PC-3 (cell line): ENCODE results near the gene SFMBT2. TPM values are rescaled to one million over a fixed set of nuclear protein-coding genes. Genes with fewer than 3 reads are reported as not detected.

Experiments
- ATAC-seq: fragments of 200-7000 bp; cut with Tn5 transposase; 2 replicates; pipeline ENCODE4 v1.9.1; 2020; ENCODE audit warnings: mild to moderate bottlenecking, moderate library complexity
- BruUV-seq: library from RNA; stranded (reverse); fragments of 400-500 nt; replicated peaks from 2 replicates; lab custom pipeline; 2021; lab: Mats Ljungman, UMichigan
- CTCF ChIA-PET: fragments of 300-600 bp; sonication (Branson Sonifier 250); formaldehyde crosslinking; loops from one replicate; lab custom pipeline; 2022; ENCODE audit warnings: antibody characterized with exemption; lab: Charles Lee
- POLR2A ChIA-PET: fragments of 300-600 bp; sonication (Branson Sonifier 250); formaldehyde crosslinking; loops from one replicate; lab custom pipeline; 2022; ENCODE audit warnings: antibody characterized with exemption; ENCODE audit not compliant: unreplicated experiment; lab: Charles Lee
- DNase-seq: peaks from one replicate; pipeline ENCODE4 v3.0.0-alpha.2; 2015
- H2AFZ ChIP-seq: fragments of 300-600 bp; sonication (generic); 2 replicates; pipeline ENCODE4 v1.6.0; 2016; ENCODE audit warnings: antibody characterized with exemption, low read length
- H3F3A ChIP-seq: fragments of 300-600 bp; sonication (generic); one replicate; pipeline ENCODE4 v1.6.0; 2017; ENCODE audit warnings: antibody characterized with exemption, low read length, control low read depth, mild to moderate bottlenecking; ENCODE audit not compliant: unreplicated experiment
- H3K27ac ChIP-seq: fragments of 300-600 bp; sonication (generic); 2 replicates; pipeline ENCODE4 v1.5.1; 2016; ENCODE audit warnings: mild to moderate bottlenecking, low read length
- H3K27me3 ChIP-seq: fragments of 300-600 bp; sonication (generic); 2 replicates; pipeline ENCODE4 v1.6.1; 2016; ENCODE audit warnings: low read length, mixed read lengths
- H3K36me3 ChIP-seq: fragments of 300-600 bp; sonication (generic); 2 replicates; pipeline ENCODE4 v1.6.1; 2016; ENCODE audit warnings: low read depth, mixed run types, low read length, mixed read lengths
- H3K4me1 ChIP-seq: fragments of 300-600 bp; sonication (generic); 2 replicates; pipeline ENCODE4 v1.5.1; 2016; ENCODE audit warnings: low read length; ENCODE audit not compliant: insufficient read depth
- H3K4me2 ChIP-seq: fragments of 300-600 bp; sonication (generic); 2 replicates; pipeline ENCODE4 v1.6.0; 2016; ENCODE audit warnings: low read length
- H3K4me3 ChIP-seq: fragments of 300-600 bp; sonication (generic); 2 replicates; pipeline ENCODE4 v1.5.1; 2016; ENCODE audit warnings: mild to moderate bottlenecking, low read length, mixed read lengths
- H3K79me2 ChIP-seq: fragments of 300-600 bp; sonication (generic); 2 replicates; pipeline ENCODE4 v1.6.1; 2017; ENCODE audit warnings: low read length, mixed read lengths
- H3K9ac ChIP-seq: fragments of 300-600 bp; sonication (generic); 2 replicates; pipeline ENCODE4 v1.6.0; 2016; ENCODE audit warnings: mild to moderate bottlenecking, low read length
- H3K9me2 ChIP-seq: fragments of 300-600 bp; sonication (generic); replicated peaks from 2 replicates; pipeline ENCODE4 v1.6.1; 2016; ENCODE audit warnings: mixed run types, low read length, mixed read lengths
- H3K9me3 ChIP-seq: fragments of 300-600 bp; sonication (generic); 2 replicates; pipeline ENCODE4 v1.6.1; 2016; ENCODE audit warnings: low read length, mixed read lengths
- H4K20me1 ChIP-seq: fragments of 300-600 bp; sonication (generic); 2 replicates; pipeline ENCODE4 v1.6.1; 2016; ENCODE audit warnings: low read length, mixed read lengths
- EZH2 ChIP-seq: fragments of 300-600 bp; sonication (generic); IDR thresholded peaks from one replicate; pipeline ENCODE4 v1.6.1; 2017; ENCODE audit warnings: antibody characterized with exemption, mild to moderate bottlenecking, low read length; ENCODE audit not compliant: unreplicated experiment
- EZH2phosphoT487 ChIP-seq: fragments of 300-600 bp; sonication (generic); IDR thresholded peaks from 2 replicates; pipeline ENCODE4 v1.6.1; 2018; ENCODE audit warnings: mild to moderate bottlenecking, antibody characterized with exemption, low read length, borderline replicate concordance
- intact Hi-C: fragments of 100-400 bp; cut with micrococcal nuclease; formaldehyde crosslinking; loops from 2 replicates; pipeline ENCODE4 v1.9.0; 2023
- total RNA-seq: library from RNA; depleted of rRNA; stranded (reverse); fragments of >200 nt; gene quantifications from 2 replicates; pipeline ENCODE4 v1.2.3, GENCODE V29; 2014
- TF ChIP-seq, protein P1 (sequence below): fragments of 300-600 bp; sonication (generic); conservative IDR thresholded peaks from 2 replicates; pipeline ENCODE4 v1.5.1; 2017; ENCODE audit warnings: antibody characterized with exemption, low read depth, mild to moderate bottlenecking, low read length

The SFMBT2 gene
- total RNA-seq, 1 experiment from 2014 or later: 1.9 TPM

DNA sequence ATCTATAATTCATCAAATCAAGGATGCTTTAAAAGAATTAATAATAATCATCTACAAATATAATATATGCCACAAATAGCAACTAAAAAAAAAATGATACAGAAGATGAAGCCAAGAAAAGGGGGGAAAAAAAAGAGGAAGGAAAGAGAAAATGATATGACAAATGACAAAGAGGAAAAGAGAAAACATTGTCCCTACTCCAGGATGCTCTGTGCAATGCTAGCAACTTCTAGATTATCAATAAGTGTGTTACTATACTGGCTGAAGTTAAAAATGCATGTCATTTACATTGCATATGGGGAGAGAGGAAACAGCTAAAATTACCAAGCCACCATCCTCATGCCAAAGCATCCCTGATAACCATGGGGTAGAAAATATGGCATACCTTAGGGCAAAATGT, 104.2 kb downstream of the SFMBT2 start:
- Histone ChIP-seq H3K4me1 (peaks cover 17% of the 10 kb centered on the region), H3K27ac (no peak overlapping the region), H3K4me3 (no peak overlapping the region), H3K36me3 (no peaks in the 10 kb centered on the region), H3K9me2 (no peaks in the 10 kb centered on the region), H3K79me2 (no peaks in the 10 kb centered on the region), H3K27me3 (no peaks in the 10 kb centered on the region), H3F3A (no peaks in the 10 kb centered on the region), H4K20me1 (no peaks in the 10 kb centered on the region), H2AFZ (no peak overlapping the region), H3K4me2 (no peak overlapping the region), H3K9ac (no peak overlapping the region), H3K9me3 (0 out of 2 replicates have a peak, but pooled peaks cover 6% of the 10 kb centered on the region)
- POLR2A ChIA-PET: no interaction called here
- no peak for ATAC-seq
- CTCF ChIA-PET: no interaction called here
- TF ChIP-seq, protein P1, sequence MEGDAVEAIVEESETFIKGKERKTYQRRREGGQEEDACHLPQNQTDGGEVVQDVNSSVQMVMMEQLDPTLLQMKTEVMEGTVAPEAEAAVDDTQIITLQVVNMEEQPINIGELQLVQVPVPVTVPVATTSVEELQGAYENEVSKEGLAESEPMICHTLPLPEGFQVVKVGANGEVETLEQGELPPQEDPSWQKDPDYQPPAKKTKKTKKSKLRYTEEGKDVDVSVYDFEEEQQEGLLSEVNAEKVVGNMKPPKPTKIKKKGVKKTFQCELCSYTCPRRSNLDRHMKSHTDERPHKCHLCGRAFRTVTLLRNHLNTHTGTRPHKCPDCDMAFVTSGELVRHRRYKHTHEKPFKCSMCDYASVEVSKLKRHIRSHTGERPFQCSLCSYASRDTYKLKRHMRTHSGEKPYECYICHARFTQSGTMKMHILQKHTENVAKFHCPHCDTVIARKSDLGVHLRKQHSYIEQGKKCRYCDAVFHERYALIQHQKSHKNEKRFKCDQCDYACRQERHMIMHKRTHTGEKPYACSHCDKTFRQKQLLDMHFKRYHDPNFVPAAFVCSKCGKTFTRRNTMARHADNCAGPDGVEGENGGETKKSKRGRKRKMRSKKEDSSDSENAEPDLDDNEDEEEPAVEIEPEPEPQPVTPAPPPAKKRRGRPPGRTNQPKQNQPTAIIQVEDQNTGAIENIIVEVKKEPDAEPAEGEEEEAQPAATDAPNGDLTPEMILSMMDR: no peak
- no TSS peak for BruUV-seq
- DNase-seq: no peak
- intact Hi-C loops: no loop called here

GRCh38 chr10:7306147-7306546, 104.7 kb downstream of the SFMBT2 start:
- H3F3A ChIP-seq: no peaks in the 10 kb centered on the region
- ChIA-PET POLR2A (no interaction called here), CTCF (no interaction called here)
- no peak for TF ChIP-seq EZH2
- TF ChIP-seq, protein P1: no peak
- TF ChIP-seq EZH2phosphoT487: no peak
- H4K20me1 ChIP-seq: no peaks in the 10 kb centered on the region
- H3K4me1 ChIP-seq: peaks cover 18% of the 10 kb centered on the region
- no peak overlapping the region for H3K9ac ChIP-seq
- no TSS peak for BruUV-seq
- no peaks in the 10 kb centered on the region for H3K9me2 ChIP-seq
- H3K27me3 ChIP-seq: no peaks in the 10 kb centered on the region
- intact Hi-C loops: no loop called here
- H3K36me3 ChIP-seq: no peaks in the 10 kb centered on the region
- H3K79me2 ChIP-seq: no peaks in the 10 kb centered on the region
- H2AFZ ChIP-seq: no peak overlapping the region
- no peak for DNase-seq
- H3K4me2 ChIP-seq: no peak overlapping the region
- 0 out of 2 replicates have a peak, but pooled peaks cover 6% of the 10 kb centered on the region for H3K9me3 ChIP-seq
- ATAC-seq: no peak
- H3K4me3 ChIP-seq: no peak overlapping the region
- H3K27ac ChIP-seq: no peak overlapping the region

DNA sequence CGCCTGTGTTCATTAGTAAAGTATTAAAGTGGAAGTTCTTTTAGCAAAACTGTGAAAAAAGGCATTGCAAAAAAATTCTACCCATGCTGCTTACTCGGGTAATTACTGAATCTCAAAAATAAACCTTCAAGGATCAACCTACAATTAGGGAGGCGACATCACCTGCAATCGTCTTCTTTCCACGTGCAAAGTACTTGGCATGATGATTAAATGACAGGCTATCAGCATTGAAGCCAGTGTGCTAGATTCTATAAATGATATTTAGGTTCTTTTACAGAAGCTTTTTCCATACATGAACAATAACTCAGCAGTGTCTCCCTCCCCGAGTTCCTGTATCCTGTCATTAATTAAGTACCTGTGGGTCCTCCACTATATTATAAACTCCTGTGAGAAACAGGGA, 105.8 kb downstream of the SFMBT2 start:
- CTCF ChIA-PET: no interaction called here
- Histone ChIP-seq H3K27ac (no peak overlapping the region), H2AFZ (no peak overlapping the region), H3K4me2 (no peak overlapping the region), H3K4me1 (peaks cover 18% of the 10 kb centered on the region), H3K9me2 (no peaks in the 10 kb centered on the region), H3K9ac (no peak overlapping the region), H3K9me3 (0 out of 2 replicates have a peak, but pooled peaks cover 6% of the 10 kb centered on the region), H3K27me3 (no peaks in the 10 kb centered on the region), H3K4me3 (no peak overlapping the region), H4K20me1 (no peaks in the 10 kb centered on the region), H3F3A (no peaks in the 10 kb centered on the region), H3K36me3 (no peaks in the 10 kb centered on the region), H3K79me2 (no peaks in the 10 kb centered on the region)
- TF ChIP-seq, protein P1: no peak
- no peak for TF ChIP-seq EZH2
- no peak for TF ChIP-seq EZH2phosphoT487
- ATAC-seq (no peak), DNase-seq (no peak)
- no TSS peak for BruUV-seq
- POLR2A ChIA-PET: no interaction called here
- intact Hi-C loops: no loop called here
